ENCODE results near the gene HOXD13. TPM values are rescaled to one million over a fixed set of nuclear protein-coding genes. Genes with fewer than 3 reads are reported as not detected.

HOXD13 gene
- total RNA-seq, 4 donors from 2014 or later: not detected

DNA sequence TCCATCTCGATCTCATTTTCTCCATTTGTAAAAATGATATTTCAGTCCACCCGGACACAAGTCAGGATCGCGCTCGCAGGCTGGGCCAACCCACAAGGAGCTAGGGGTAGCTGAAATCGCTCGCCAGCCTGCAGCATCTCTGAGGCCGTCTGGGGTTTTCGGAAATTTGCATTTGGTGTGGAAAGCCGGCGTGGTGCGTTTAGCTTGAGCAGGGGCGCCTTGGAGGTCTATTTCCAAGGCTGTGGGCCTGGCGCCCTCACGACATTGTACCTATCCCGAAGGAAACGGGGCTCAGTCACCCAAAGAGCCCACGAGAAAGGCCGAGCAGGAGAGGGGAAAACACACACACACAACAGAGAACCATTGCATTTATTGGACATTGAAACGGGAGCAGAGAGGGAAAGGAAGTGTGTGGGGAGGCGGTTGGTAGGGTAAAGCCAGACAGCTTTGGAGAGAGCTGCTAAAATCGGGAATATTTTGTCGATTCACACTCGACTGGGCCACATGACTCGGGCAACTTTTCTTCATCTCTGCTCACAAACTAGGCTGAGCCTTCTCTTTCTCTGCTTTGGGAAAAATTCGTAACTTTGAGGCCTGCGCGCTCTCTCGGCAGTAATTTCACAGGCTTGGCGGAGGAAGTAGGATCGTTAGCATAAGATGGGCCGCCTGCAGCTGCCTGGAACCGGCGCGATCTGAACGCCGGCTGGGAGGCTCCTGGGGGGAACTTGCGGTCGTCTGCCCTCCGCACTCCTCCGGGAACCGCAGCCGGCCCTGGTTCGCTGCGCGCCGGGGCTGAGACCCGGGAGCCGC lies 35.9 kb downstream of the HOXD13 start:
- Histone ChIP-seq H3K4me1 (peaks cover 5 to 6% of the 10 kb centered on the region in 2 donors), H3K27me3 (peaks cover 5 to 64% (median 48%) of the 10 kb centered on the region in 3 donors), H3K27ac (peak overlapping the region; percentile 83 to 95 (median 86)), H3K36me3 (no peaks in the 10 kb centered on the region), H3K4me3 (peak overlapping the region; percentile 57 to 77 (median 68)), H3K9me3 (no peaks in the 10 kb centered on the region)
- ATAC-seq: no peak
- intact Hi-C loops (cut with DNase I; ENCODE audit: low total_unique reads) (loop anchor here (2.0 to 10.0 kb wide), 4 partner anchors 426 to 1016 kb away; no protein-coding TSS in a partner anchor), in situ Hi-C loops (cut with MboI; ENCODE audit: low sequenced_read_pairs in 4 of 4) (loop anchor here (5.0 to 25.0 kb wide), 8 partner anchors 324 to 1034 kb away; no protein-coding TSS in a partner anchor)
- DNase-seq: no peak
- TF ChIP-seq POLR2A (IDR thresholded peaks at IDR 0.05) (no peak), CTCF (IDR thresholded peaks at IDR 0.05 in 4 of 5, conservative IDR thresholded peaks at IDR 0.05 in 1 of 5) (no peak)

- Histone ChIP-seq H3K27ac (peak within 1 kb of the TSS; percentile 83 to 95 (median 86)), H3K9me3 (no peaks in the 10 kb centered on the region), H3K4me1 (peaks cover 3 to 6% of the 10 kb centered on the region in 2 donors), H3K36me3 (no peaks in the 10 kb centered on the region), H3K4me3 (peak within 1 kb of the TSS; percentile 66 to 77 (median 68)), H3K27me3 (peaks cover 0 to 61% (median 41%) of the 10 kb centered on the region in 3 donors)
- peak; percentile 40 to 45 for ATAC-seq
- TF ChIP-seq POLR2A (IDR thresholded peaks at IDR 0.05) (peak in 1 of 2 donors; percentile 19), CTCF (IDR thresholded peaks at IDR 0.05 in 4 of 5, conservative IDR thresholded peaks at IDR 0.05 in 1 of 5) (no peak)
- intact Hi-C loops (cut with DNase I; ENCODE audit: low total_unique reads): loop anchor here (2.0 to 10.0 kb wide), 4 partner anchors 426 to 1016 kb away; no protein-coding TSS in a partner anchor
- DNase-seq: peak; percentile 45 to 61
- in situ Hi-C loops (cut with MboI; ENCODE audit: low sequenced_read_pairs in 4 of 4): loop anchor here (5.0 to 25.0 kb wide), 8 partner anchors 323 to 1033 kb away; no protein-coding TSS in a partner anchor
Observed at GRCh38 chr2:176128982-176129796, 36.7 kb downstream of the HOXD13 start, which contains the start of gene HOXD8. HOXD8 (plus strand) TSS chr2:176129705; CDS start chr2:176130367, 662 bp downstream.

GRCh38 chr2:176129813-176130146 lies 37.3 kb downstream of the HOXD13 start:
- intact Hi-C loops (cut with DNase I; ENCODE audit: low total_unique reads): loop anchor here (2.0 to 10.0 kb wide), 6 partner anchors 59 to 1015 kb away; partner anchors contain the start of genes HOXD1 and LNPK
- in situ Hi-C loops (cut with MboI; ENCODE audit: low sequenced_read_pairs in 4 of 4): loop anchor here (5.0 to 25.0 kb wide), 8 partner anchors 323 to 1033 kb away; no protein-coding TSS in a partner anchor
- H3K27me3 ChIP-seq: peaks cover 0 to 55% (median 36%) of the 10 kb centered on the region in 3 donors

More at GRCh38 chr2:176129813-176130146, 37.3 kb downstream of the HOXD13 start:
- TF ChIP-seq POLR2A (IDR thresholded peaks at IDR 0.05) (no peak), CTCF (IDR thresholded peaks at IDR 0.05 in 4 of 5, conservative IDR thresholded peaks at IDR 0.05 in 1 of 5) (no peak)
- Histone ChIP-seq H3K4me1 (peaks cover 3 to 6% of the 10 kb centered on the region in 2 donors), H3K36me3 (no peaks in the 10 kb centered on the region), H3K9me3 (no peaks in the 10 kb centered on the region), H3K4me3 (peak overlapping the region; percentile 57 to 77 (median 68)), H3K27ac (peak overlapping the region; percentile 83 to 95 (median 86))
- DNase-seq (no peak), ATAC-seq (peak; percentile 37 to 59)

All from gastrocnemius medialis (tissue), 4 donors.